ENCODE results near the gene FHOD1.

The FHOD1 gene

DNA sequence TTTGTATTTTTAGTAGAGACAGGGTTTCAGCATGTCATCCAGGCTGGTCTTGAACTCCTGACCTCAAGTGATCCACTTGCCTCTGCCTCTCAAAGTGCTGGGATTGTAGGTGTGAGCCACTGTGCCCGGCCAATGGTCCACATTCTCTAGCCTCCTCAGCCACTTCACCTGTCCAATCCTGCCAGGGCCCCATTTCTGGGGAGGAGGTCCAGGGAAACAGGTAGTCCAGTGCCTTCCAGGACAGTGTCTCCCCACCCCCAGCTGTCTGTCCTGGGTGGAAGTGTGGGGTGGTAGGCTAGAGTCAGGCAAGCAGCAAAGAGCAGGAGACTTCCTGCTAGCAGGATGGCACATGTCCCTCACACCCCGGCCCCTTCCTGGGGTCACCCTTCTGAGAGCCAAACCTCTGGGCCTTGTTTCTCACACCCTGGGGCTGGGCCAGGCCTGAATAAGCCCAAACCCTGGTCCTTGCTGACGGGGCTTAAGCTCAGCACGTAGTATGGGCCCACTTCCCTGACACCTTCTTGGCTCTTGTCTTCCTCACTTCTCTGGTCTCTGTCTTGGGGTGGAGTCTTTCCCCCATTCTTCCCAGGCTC is 5.0 kb downstream of the FHOD1 start:
- DNase-seq (ENCODE audit: extremely low spot score): no peak
- POLR2A ChIA-PET: no interaction called here
- CTCF ChIA-PET: interaction anchor here (0.8 to 2.9 kb wide), 5 partner anchors 9 to 279 kb away, joined by 3 to 11 read pairs (median 3); partner anchors contain the start of genes ATP6V0D1 and TMEM208
- TF ChIP-seq, protein P1, sequence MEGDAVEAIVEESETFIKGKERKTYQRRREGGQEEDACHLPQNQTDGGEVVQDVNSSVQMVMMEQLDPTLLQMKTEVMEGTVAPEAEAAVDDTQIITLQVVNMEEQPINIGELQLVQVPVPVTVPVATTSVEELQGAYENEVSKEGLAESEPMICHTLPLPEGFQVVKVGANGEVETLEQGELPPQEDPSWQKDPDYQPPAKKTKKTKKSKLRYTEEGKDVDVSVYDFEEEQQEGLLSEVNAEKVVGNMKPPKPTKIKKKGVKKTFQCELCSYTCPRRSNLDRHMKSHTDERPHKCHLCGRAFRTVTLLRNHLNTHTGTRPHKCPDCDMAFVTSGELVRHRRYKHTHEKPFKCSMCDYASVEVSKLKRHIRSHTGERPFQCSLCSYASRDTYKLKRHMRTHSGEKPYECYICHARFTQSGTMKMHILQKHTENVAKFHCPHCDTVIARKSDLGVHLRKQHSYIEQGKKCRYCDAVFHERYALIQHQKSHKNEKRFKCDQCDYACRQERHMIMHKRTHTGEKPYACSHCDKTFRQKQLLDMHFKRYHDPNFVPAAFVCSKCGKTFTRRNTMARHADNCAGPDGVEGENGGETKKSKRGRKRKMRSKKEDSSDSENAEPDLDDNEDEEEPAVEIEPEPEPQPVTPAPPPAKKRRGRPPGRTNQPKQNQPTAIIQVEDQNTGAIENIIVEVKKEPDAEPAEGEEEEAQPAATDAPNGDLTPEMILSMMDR (IDR thresholded peaks at IDR 0.05; ENCODE audit: control extremely low read depth, extremely low read depth, low read depth, missing control alignments): no peak

DNA sequence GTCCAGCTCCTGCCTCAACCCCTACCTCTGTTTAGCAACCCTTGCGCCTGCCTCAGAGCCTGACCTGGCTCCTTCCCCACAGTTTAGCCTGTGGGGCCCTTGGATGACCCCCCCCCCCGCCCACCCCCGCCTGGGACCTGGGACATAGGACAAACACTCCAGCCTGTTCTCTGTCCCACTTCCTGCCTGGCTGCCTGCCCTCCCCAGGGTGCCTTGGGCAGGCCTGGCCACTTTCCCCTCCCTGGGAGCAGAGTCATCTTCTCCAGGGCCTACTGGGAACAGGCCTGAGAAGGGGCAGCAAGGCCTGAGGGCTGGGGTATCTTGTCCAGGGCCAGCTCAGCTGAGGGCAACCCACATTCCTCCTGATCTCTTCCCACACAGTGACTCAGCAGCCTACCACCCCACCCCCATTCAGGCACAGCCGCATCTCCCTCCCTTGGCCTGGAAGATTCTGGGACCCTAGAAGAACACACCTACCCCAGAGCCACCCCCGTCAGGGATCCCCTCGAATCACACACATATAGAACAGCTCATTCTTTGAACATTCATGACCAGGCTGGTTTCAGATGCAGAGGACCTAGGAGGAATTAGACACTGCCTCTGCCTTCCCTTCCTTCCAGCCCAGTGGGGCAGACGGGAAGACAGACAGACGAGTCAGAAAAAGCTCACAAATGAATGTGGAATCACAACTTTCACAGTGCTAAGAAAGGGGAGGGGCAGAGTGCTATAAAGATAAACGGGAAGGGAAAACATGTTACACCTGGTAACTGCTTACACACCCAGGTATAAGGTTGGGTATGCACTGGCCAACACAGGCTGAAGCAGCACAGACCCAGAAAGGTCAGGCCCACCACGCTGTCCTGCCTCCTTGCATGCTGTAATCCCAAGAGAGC is 6.0 kb downstream of the FHOD1 start:
- TF ChIP-seq, protein P1 (IDR thresholded peaks at IDR 0.05; ENCODE audit: control extremely low read depth, extremely low read depth, low read depth, missing control alignments): no peak
- ChIA-PET CTCF (interaction anchor here (1.1 to 2.9 kb wide), 3 partner anchors 13 to 239 kb away, joined by 3 to 11 read pairs (median 3); partner anchors contain the start of genes ATP6V0D1 and TMEM208), POLR2A (no interaction called here)
- no peak for DNase-seq (ENCODE audit: extremely low spot score)

DNA sequence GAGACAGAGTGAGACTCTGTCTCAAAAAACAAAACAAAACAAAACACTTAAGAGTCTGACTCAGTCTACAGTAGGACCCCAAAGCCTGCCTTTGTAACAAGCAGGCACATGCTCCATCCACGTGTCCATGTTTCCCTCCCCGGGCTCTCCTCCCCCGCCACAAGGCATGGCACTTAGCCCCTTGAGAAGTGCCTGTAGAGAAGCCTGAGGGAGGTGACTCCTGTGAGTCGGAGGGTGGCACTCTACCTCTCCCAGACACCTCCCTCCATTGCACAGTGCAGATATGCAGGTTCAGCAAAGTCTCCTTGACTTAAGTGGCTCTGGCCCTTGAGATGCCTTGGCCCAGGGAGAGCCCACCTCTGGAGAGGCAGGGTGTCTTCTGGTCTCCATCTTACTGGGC is 6.8 kb downstream of the FHOD1 start:
- CTCF ChIA-PET: interaction anchor here (1.7 to 2.9 kb wide), 2 partner anchors 13 to 55 kb away, joined by 6 to 11 read pairs; partner anchors contain the start of gene TMEM208
- no peak for DNase-seq (ENCODE audit: extremely low spot score)
- TF ChIP-seq, protein P1 (IDR thresholded peaks at IDR 0.05; ENCODE audit: control extremely low read depth, extremely low read depth, low read depth, missing control alignments): no peak
- POLR2A ChIA-PET: no interaction called here

DNA sequence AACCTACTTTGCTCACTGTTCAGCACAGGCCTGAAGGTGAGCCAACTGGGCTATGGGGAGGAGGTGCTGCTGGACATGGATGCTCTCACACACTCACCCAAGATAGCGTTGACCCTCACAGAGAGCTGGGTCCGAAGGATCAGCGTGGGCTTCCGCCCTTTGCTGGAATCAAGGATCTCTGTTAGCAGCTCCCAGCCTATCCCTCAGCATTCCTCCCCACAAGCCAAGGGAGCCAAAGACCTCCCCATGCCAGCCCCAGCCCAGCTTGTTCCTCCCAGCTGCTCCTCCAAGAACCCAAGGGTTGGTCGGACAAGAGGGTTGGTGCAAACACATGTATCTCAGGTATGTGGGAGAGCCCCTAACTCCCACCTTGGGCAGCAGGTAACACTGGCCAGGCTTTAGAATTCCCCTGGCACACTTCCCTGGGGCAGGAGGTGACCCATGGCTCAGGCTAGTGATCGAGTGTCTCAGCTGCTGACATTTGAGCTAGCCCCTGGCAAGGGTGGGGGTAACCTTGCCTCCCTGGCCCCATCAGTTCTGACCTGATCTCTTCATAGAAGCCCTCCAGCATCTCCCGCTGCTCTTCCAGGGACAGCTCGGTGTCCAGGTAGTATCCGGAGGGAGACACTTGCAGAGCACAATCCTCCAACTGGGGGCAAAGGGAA is 8.3 kb downstream of the FHOD1 start:
- TF ChIP-seq, protein P1 (IDR thresholded peaks at IDR 0.05; ENCODE audit: control extremely low read depth, extremely low read depth, low read depth, missing control alignments): no peak
- ChIA-PET POLR2A (interaction anchor here (0.7 to 0.9 kb wide), 2 partner anchors 8 to 12 kb away, joined by 3 to 5 read pairs; partner anchors contain the start of genes FHOD1 and TMEM208), CTCF (interaction anchor here (0.7 to 2.4 kb wide), 7 partner anchors 8 to 278 kb away, joined by 3 to 14 read pairs (median 3); partner anchors contain the start of genes CES3, FHOD1, TMEM208 and ZDHHC1)
- DNase-seq (ENCODE audit: extremely low spot score): no peak

DNA sequence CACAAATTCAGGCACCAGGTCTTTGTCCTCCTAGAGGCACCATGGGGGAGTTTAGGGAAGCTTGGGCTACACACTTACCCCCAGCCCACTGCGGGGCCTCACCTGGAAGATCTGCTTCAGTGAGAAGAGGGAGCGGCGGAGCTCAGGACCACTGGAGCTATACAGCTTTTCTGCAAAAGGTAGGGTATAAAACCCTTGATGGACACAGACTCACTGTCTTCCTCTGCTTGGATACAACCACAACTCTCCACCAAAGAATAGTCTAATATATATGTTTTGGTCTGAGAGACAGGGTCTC is 9.1 kb downstream of the FHOD1 start:
- TF ChIP-seq, protein P1 (IDR thresholded peaks at IDR 0.05; ENCODE audit: control extremely low read depth, extremely low read depth, low read depth, missing control alignments): no peak
- POLR2A ChIA-PET: interaction anchor here (0.7 kb wide), 1 partner anchor 11 kb away, joined by 3 read pairs; the partner anchor contains the start of gene TMEM208
- DNase-seq (ENCODE audit: extremely low spot score): no peak
- CTCF ChIA-PET: interaction anchor here (1.0 to 2.4 kb wide), 5 partner anchors 8 to 277 kb away, joined by 3 to 14 read pairs (median 3); partner anchors contain the start of genes CES3, FHOD1, TMEM208 and ZDHHC1
